ENCODE results near the gene KCNK3.
A peak's percentile ranks its signal among the peaks of the same experiment; 100 is the strongest.
"Not testable (repeated sequence)": the region's sequence is repeated elsewhere in the genome, so short reads cannot be mapped to it uniquely, and the experiment has no call there.

The KCNK3 gene

GRCh38 chr2:26760991-26761390 lies 68.5 kb downstream of the KCNK3 start:
- not testable (repeated sequence) for DNase-seq

DNA sequence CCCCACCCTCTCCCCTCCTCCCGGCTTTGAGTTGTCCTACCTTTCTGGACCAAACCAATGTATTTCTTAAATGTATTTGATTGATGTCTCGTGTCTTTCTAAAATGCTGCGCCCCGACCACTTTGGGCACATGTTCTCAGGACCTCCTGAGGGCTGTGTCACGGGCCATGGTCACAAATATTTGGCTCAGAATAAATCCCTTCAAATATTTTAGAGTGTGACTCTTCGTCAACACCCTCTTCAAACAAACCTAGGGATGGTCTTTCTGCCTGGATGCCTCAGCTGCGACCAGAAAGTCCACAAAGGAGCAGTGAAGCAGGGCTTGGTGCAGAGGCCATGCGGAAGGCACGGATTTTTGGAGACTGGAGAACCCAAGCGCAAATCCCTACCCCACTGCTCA lies 70.5 kb downstream of the KCNK3 start:
- no peak for DNase-seq

DNA sequence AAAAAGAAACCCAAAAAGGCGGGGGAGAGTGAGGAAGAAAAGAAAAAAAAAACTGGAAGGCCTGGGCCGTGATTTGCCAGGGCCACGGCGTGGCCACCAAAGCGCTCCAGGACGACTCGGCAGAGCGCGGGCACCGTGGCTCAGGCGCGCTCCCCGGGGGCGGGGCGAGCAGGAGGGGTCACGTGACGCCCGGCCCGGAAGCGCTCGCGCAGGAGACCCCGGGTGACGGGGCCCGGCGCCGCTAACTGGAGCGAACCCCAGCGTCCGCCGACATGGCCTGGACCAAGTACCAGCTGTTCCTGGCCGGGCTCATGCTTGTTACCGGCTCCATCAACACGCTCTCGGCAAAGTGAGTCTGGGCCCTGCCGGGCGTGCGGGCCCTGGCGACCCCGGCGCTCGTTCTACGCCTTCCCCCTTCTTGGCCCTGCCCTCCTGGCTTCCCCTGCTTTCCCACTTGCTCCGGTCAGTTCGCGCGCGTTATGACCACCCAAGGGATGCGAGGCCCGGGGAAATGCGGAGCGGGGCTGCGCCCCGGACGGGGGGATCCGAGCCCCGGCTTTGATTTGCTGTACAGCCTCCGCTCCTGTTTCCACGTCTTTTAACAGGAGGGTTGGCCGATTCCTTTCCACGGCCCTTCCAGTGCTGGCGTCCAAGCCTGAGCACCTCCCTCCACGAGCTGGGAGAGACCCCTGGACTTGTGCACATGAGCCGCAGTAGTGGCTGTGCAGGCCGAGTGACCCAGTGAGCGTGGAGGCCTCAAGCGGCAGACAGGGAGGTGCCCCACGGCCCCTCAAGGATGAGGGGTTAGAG lies 71.8 kb downstream of the KCNK3 start, which contains the start of gene SLC35F6:
TSS of gene SLC35F6 (plus strand) at position 207 of the 810 bp plus-strand sequence. CDS start at position 273, 66 bp downstream.
- DNase-seq = peak; percentile 76 to 86

DNA sequence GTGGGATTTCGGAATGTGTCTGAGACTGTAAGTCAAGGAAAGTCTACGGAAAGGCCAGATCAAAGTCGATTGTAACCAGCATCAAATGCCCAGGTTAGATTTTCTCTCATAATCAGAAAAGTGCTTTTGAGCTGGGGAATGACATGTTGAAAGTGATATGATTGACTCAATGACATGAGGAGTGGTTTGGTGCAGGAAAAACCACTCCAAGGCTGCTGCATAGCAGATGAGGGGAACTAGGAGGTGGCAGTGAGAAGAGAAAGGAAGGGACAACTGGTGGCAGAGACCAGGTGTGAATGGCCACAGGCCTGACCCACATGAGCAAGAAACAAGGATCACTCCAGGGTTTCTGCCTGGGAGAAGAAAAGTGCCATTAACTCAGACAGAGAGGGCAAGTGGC lies 72.4 kb downstream of the KCNK3 start:
- no peak for DNase-seq

DNA sequence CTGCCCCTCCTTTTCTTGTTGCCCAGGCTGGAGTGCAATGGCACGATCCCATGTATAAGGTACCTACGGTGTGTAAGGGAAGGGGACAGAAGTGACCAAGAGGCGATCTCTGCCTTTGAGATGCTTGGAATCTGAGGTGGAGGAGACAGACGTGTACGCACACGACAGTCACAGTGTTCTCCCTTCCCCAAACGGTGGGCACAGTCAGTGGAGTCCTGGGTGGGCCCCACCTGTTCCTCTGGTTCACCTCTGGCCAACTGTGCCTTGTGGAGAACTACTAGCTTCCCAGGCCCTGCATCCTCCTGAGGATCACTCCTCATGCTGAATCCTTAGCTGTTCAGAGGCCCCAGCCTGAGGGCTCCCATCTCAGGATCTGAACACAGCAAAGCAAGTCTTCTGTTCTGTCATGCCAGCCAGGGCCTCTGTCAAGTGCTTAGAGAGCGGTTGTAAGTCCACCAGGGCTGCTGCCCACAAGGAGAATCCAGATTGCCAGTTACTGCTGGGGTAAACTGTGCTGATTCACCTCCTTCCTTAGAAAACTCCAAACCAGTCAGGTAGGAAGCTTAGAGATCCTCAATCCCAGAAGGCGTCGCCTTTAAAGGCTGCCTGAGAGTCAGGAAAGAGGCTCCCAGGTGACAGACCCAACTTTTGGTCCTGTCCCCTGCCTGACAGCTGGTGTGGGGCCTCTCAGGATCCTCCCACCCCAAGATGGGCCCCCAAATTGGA lies 73.1 kb downstream of the KCNK3 start:
- DNase-seq = no peak

- no peak for DNase-seq
These were observed 74.6 kb downstream of the KCNK3 start for GRCh38 chr2:26767129-26767528.

GRCh38 chr2:26767894-26768487 lies 75.5 kb downstream of the KCNK3 start:
- no peak for DNase-seq

- DNase-seq = no peak
These were observed 76.2 kb downstream of the KCNK3 start for GRCh38 chr2:26768759-26769088.

DNA sequence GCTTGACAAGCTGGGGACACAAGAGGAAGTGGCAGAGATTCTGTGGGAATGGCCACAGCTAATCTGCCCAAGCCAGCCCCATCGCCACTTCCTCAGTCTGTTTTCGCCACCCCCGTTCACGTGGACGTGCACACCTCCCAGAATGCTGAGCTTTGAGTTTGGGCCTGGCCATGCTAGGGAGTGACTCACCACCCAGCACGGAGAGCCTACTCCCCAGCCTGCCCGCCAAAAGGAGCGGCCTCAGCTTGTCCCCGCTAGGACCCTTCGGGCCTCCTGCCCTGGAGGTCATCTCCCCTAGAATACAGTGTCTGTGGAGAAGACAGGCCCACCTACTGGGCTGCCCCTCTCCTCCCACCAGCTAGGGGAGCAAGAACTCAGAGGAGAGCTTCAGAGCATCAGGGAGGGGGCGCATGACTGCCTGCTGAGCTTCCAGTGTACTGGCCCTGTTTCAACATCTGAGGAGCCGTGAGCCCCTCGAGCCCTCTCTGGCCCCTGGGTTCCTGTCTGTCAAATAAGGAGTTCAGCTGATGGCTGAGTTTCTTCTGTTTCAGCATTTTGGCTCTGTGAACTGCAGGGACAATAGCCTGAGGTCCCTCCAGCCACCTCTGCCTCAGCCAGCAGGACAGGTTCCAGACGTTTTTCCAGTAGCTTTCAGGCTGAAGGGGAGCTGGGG lies 76.7 kb downstream of the KCNK3 start:
- DNase-seq = peak; percentile 33 to 70

DNA sequence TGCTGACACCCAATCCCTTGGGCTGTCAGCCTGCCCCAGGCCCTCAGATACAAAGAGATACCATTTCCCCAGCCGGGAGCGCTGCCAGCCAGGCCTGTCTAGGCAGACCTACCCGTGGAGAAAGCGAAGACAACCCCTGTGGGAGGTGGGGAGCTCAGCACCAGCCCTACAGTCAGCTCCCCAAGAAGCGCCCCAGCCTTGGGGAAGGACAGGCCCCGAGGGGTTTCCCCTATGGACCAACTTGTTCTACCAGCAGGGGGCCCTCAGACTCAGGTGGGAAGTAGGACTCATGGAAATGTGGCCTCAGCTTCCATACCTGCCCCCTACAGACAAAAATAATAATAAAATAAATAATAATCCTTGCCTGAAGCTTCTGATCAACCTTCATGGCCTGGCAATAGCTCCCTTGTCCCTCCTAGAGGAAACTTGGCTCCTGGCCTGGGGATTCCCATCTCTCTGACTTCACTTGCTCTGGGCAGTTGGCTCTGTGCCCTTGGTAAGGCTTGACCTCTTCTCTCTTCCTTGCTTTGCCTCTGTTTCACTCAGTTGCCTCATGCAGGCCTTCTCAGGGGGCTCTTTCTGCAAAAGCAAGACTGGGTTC lies 78.6 kb downstream of the KCNK3 start:
- peak in 1 of 2 donors; percentile 31 for DNase-seq

DNA sequence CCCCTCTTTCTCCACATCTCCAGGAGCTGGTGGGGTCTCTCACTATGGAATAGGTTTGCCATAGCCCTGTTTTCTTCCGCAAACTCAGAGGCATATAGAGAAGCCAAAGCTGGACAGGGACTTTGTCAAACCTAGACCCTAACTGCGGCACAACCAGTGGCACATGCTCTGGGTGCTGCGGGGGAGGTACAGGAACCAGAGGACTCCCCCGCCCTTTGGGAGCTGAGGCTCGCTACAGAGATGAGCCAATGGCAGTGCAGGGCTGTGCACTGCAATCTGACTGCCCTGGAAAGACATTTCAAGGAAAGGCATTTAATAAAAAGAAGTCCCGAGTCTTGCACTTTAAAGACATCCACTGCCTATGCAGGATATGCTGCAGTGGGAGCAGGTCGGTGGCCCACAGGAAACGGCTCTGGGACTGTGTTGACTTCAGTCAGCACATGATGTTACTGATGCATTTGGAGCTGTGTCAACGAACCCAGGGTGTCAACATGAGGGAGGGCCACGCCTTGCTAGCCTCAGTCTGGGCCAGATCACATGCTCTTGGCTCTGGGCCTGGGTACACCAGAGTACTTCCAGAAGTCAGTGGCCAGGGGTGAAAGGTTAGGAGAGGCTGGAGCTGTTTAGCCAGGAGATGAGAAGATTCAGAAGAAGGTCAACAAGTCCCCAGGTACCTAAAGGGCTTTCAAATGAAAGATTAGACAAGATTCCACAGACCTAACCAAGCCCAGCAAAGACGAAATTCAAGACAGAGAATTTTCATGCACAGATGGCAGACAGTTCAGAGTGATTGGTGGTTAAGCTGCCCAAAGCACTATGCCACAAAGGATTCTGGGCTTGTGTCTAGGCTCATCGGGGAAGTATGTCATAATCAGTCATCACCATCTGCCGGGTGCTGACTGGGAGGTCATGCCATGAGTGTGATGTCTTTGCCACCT lies 79.8 kb downstream of the KCNK3 start:
- DNase-seq = peak in 1 of 2 donors; percentile 39

- DNase-seq = no peak
These were observed 83.8 kb downstream of the KCNK3 start for GRCh38 chr2:26776195-26776800.

- DNase-seq = no peak
These were observed 85.6 kb downstream of the KCNK3 start for GRCh38 chr2:26778098-26778497.

- no peak for DNase-seq
These were observed 86.0 kb downstream of the KCNK3 start for GRCh38 chr2:26778507-26778906.

DNA sequence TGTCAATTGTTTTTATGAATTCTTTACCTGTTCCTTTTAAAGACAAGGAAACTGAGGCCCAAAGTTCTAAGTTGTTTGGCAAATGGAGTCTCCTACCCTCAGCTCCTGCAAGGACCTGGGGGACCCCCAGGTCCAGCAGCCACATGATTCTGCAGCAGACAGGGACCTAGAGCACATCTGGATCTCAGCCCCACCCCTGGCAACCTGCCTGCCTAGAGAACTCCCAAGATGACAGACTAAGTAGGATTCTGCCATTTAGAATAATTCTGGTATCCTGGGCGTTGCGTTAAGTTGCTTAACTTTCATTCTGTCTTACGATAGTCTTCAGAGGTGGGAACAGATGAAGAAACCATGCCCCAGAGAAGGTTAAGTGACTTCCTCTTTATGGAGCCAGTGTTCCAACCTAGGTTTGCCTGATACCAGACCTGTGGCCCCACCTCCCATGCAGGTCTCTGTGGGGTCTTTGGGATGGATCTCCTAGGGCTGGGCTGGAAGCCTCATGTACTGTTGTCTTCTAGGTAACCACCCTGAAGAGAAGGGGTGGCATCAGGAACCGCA lies 87.8 kb downstream of the KCNK3 start:
- no peak for DNase-seq
